Jurkat, Clone E6-1 (cell line): ENCODE data around the gene COX8A.

Experiments used
- DNase-seq: peaks from one replicate; pipeline ENCODE4 v3.0.0-alpha.2; 2011; ENCODE audit warnings: low read depth, low spot score
- H3K4me3 ChIP-seq: 2 replicates; pipeline ENCODE4 v1.5.1; 2011; ENCODE audit warnings: mild to moderate bottlenecking, low read length, control low read depth, moderate library complexity

Gene COX8A

DNA sequence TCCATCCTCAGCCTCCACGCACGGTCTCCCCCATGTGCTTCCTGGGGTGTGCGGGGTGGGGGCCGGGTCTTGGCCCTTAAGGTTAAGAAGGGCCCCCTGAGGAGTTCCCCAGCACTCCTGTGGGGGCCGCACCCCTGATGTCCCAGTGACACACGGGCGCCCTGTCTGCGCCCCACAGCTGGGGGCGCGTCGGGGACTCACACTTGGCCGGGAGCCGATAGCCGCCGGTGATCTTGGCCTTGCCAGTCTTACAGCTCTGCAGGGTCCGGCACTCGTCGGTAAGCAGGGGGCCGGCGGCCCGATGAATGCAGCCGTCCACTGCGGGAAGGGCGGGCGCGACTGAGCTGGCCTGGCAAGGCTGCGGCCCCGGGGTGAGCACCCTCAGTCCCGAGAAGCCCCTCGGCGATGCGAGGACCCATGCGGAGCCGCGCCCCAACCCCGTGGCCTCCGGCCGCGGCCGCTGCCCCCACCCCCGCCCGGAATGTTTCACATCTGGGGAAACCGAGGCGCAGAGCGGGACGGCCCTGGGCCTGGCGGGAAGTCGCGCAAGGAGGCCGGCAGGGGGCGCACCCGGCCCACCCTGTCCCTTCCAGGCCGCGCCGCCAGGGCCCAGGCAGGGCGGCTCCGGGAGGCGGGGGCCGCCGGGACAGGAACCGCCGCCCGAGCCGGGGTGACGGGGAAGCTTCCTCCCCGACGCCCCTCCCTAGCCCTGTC, 25.8 kb downstream of the COX8A start:
- no peak overlapping the region for H3K4me3 ChIP-seq
- no peak for DNase-seq

DNA sequence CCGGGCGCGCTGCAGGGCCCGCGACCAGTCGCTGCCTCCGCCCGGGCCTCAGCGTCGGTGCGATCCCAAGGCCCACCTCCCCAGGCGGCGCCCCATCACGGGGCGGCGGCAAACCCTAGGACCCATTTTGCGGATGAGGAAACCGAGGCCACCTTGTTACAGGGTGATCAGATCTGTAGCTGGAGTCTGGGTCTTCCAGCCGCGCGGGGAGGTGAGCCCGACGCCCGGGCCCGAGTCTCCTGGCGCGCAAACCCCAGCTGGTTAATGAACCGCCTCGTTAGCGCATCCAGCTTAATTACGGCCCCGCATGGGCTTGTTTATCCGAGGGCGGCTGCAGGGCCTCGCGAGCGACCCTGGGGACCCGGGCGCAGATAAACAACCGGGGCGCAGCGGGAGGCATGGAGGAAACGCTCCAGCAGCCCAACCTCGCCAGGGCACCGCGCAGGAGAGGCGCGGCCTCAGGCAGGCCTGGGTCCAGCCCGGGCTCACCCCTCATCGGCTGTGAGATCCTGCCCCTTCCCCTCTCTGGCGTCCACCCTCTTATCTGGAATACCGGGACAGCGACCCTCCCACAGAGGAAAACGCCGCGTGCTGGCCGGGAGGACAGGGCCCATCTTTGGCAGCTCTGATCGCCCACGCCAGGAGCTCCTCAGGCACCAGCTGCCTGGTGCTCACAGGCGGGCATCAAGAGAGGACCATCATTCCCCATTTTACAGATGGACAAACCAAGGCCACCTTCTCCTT, 26.5 kb downstream of the COX8A start:
- DNase-seq, result no peak
- H3K4me3 ChIP-seq, result no peak overlapping the region

DNA sequence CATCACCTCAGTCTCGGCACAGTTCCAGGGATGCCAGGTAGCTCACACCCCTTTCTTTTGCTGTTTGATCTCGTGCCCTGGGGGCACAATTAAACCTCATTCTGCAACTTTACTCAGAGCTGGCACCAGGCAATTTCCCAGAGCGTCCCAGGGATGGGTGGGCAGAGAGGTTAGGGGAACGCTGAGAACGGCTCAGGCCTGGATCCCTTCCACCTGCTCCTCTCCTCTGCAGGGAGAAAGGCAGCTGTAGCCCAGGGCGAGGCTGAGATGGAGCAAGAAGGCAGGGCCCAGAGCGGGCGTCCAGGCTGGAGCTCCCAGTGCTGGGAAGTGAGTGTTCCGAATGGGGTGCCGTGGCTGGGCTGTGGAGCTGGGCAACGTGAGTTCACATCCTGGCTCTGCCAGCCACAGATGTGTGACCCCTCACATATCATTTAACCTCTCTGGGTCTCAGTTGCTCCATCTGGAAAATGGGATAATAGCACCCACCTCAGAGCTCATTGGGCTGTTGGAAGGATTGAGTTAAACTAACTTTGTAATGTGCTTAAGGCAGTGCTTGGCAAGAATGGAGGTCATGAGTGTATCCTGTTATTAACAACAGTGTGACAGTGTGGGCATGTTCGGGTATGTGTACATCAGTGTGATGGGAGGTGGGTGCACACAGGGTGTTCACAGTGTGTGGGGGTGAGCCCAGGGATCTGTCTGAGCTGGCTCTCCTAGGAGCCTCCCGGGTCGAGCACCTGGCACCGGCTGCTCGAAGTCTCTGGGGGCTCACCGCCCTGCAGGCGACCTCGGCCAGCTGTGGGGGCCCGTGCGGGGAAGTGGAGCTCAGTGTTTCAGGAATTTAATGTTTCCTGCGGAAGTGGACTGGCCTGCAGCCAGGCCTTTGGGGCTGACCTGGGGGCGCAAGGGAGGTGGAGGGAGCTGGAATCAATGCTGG, 27.3 kb downstream of the COX8A start:
- DNase-seq, result no peak
- no peak overlapping the region for H3K4me3 ChIP-seq

DNA sequence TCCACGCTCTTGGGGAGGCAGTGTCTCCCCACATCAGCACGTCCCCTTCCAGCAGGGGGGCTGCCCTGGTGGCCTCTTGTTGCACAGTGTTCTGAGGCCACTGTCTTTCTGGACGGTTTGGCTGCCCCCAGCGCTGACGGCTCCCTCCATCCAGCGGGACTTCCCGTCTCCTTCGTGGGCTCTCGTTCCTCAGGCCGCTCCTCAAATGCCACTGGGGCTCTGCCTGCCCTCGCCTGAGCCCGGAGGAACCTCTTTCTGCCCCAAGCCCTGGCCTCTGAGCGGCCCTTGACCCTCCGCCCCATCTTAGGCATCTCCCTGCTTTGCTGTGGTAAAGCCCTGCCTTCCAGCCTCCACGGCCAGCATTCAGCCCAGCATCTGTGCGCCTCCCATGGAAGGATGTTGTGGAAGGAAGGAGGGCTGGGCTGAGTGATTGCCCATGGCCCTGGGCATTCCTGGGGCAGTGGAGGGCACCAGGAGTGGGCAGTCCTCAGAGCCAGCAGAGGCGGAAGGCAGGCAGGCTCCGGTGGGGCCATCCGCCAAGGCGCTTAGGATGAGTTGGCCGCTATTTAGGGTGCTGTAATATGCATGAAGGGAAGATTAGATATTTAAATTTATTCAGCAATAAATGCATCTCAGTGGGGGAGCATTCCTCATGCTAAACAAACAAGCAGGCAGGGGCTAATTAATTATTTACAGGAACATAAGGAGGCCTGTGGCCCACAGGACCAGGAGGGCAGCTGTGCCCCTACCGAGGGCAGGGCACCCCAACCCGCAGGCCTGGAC, 29.6 kb downstream of the COX8A start:
- H3K4me3 ChIP-seq, result no peak overlapping the region
- DNase-seq, result no peak

DNA sequence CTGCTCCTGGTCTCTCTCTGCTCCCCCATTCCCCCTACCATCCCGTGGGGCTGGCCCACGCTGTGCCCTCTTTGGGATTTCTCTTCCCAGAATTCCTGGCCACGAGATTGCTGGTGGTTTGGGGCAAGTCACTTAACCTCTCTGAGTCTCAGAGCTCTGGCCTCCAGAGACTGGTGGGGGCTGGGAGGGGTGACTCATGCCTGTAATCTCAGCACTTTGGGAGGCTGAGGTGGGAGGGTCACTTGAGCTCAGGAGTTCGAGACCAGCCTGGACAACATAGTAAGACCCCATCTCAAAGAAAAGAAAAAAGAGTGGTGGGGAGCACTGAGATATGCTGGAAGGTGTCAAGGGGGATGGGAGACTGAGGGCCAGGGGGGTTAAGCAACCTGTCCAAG, 30.2 kb downstream of the COX8A start:
- no peak overlapping the region for H3K4me3 ChIP-seq
- no peak for DNase-seq

DNA sequence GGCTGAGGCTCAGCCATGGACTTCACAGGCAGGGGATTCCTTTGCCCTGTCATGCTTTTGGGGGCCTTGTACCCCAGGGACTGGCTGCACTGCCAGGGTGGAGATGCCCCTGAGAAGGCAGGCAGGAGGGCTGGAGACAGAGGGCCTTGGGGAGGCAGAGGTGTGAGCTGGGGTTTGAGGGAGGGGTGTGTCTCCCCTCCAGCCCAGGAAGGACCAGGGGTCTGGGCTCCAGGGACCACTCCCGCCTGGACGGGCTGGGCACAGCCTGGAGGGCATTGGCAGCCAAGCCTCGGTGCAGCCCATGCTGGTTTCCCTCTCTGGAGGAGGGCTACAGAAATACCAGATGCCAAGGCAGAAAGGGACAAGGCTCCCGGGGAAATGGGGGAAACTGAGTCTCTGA, 31.3 kb downstream of the COX8A start:
- H3K4me3 ChIP-seq, result no peak overlapping the region
- no peak for DNase-seq

DNA sequence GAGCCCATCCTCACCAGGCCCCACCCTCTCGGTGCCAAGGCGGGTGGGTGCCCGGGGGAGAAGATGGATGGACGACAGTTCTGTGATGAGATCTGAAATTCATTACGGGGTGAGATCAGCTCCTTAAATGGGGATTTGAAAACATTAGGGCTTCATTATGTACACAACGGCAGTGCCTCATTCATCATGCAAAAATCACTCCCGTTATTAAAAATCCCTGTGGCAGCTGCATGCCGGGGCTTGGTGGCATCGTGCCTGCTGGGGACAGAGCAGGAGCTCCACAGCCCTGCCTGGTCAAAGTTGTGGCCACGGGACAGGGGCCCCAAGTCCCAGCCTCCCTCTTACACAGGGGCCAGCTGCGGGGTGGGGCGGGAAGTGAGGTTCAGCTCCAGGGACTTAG, 32.0 kb downstream of the COX8A start:
- DNase-seq, result no peak
- no peak overlapping the region for H3K4me3 ChIP-seq

DNA sequence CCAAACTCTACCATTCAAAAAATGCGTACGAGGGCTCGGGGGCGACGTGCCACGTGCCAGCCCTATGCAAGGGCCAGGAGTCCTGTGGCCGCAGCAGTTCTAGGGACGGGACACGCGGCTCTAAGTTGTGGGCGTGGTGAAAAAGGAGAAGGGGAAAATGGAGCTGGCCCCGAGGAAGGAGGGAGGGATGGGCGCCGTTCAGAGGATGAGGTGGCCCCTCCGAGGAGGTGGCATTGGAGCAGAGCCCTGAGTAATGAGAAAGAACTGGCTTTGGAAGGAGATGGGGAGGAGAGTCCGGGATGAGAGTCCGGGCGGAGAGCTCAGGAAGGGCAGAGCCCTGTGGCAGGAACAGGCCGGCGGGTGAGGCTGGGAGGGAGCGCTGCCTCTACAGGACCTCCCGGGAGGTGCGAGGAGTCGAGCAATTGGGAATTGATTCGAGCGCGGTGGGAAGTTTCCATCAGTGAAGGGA, 32.8 kb downstream of the COX8A start:
- DNase-seq, result no peak
- H3K4me3 ChIP-seq, result no peak overlapping the region

DNA sequence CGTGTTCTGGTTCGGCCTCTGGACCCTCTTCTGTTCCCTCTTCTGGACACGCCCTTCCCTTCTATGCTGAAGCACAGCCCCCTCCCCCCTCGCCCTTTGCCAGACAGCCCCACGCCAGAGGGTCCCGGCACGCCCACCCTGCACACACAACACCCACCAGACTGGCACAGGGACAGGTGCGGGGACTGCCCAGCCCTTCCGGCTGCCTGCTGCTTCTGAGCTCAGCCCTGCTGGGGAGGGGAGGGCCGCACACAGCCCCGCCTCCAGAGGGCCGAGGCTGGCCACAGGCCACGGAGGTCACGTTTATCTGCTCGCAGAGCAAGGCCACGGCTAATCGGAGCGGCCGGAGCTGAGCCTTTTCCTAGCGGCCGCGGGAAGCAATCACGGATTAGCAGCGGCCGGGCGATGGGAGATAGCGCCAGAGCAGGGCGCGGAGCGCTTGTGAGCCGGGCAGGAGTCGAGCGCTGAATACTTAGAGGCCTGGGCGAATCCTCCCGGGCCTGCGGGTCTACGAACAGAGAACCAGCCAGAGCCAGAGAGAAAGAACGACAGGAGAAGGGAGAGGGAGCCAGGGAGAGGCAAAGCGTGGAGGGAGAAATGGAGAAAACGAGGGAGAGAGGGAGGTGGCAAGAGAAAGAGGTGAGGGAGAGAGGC, 33.3 kb downstream of the COX8A start:
- DNase-seq, result no peak
- H3K4me3 ChIP-seq, result no peak overlapping the region

DNA sequence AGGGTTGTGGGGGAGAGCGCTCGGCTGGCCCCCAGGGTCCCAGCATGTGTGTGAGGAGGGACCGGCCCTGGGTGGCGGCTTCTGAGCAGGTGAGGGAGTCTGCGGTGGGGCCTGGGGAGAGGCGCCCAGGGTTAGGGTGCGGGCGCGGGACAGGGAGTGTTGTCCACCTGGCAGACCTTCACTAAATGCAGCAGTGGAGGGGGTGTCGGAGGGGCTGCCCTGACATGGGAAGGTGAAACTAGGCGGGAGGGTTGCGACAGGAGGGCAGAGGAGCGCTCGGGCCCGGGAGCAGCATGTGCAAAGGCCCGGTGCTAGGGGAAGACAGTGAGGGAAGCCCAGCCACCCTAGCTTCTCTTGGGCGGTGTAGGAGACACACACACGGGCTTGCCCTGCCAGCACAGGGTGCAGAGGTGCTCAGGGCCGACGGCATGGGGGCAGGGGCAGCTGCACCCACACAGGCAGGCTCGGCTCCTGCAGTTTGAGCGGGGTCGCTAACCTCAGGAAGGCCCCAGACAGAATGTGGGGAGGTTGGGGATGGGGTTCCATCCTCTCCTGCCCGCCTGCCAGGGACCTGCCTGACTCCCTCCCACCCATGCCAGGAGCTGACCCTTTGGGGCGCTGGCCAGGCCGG, 34.0 kb downstream of the COX8A start:
- no peak overlapping the region for H3K4me3 ChIP-seq

DNA sequence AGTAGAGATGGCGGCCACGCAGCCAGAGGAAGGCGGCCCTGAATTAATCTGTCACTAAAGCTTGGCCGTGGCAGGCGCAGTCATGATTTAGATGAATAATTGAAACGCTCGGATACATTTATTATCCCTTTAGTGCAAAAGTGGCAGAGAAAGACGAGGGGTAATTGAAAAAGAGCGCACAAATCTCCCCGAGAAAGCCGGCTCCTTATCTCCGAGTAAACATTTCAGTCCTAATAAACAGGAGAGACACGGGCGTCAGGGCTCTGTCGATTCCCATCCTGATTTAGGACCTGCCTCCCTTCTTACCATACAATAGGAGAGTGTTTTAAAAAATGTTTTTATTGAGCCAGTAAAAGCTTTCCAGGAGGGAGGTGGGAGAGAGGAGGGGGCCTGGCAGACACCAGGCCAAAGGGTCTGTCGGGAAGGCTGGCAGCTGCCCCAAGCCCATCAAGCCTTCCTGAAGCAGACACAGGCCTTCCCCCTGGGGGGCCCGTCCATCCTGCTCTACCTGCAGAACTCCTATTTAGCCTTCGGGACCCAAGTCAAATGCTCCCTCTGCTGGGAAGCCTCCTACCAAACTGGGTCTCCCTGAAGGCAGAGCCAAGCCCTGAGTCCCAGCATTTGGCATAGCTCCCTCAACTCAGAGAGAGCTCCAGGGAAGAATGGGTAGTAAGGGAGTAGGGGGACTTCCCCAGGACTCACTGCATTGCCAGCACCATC, 34.7 kb downstream of the COX8A start:
- no peak overlapping the region for H3K4me3 ChIP-seq
- DNase-seq, result no peak

More for the DNA sequence above, 34.0 kb downstream of the COX8A start:
- no peak for DNase-seq

DNA sequence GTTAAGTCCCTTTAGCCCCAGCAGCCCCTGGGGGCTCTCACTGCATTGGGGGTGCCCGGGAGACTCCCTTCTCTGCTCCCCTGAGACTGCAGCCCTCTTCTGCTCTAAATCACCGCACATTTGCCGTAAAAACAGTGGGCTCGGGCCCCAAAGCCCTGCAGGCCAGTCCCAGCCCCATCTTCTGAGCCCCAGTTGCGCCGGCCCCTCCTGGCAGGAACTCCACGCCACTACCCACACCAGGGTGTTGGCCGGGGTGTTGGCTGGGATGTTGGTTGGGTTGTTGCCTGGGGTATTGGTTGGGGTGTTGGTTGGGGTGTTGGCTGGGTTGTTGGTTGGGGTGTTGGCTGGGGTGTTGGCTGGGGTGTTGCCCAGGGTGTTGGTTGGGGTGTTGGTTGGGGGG, 35.3 kb downstream of the COX8A start:
- no peak overlapping the region for H3K4me3 ChIP-seq
- DNase-seq, result no peak

DNA sequence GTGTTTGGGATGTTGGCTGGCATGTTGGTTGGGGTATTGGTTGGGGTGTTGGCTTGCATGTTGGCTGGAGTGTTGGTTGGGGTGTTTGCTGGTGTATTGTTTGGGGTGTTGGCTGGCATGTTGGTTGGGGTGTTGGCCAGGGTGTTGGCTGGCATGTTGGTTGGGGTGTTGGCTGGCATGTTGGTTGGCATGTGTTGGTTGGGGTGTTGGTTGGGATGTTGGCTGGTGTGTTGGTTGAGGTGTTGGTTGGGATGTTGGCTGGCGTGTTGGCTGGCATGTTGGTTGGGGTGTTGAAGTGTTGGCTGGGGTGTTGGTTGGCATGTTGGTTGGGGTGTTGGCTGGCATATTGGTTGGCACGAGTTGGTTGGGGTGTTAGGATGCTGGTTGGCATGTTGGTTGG, 36.4 kb downstream of the COX8A start:
- no peak for DNase-seq
- no peak overlapping the region for H3K4me3 ChIP-seq

DNA sequence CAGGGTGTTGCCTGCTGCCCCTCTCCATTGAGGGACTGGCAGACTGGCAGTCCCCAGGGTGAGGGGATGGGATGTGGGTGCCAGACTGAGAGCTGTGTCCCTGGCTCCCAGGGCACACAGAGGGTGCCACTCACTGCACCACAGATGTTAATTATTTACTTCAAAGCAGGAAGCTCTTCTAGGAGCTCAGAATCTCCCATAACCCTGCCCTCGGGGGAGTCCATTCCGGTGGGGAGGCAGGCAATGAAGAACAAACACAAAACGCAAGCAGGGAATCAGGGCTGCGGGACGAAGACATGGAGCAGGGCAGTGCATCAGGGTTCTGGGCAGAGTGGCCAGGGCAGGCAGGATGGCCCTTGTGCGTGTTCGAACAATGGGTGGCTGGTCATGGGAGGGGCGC, 37.0 kb downstream of the COX8A start:
- DNase-seq, result no peak
- no peak overlapping the region for H3K4me3 ChIP-seq

DNA sequence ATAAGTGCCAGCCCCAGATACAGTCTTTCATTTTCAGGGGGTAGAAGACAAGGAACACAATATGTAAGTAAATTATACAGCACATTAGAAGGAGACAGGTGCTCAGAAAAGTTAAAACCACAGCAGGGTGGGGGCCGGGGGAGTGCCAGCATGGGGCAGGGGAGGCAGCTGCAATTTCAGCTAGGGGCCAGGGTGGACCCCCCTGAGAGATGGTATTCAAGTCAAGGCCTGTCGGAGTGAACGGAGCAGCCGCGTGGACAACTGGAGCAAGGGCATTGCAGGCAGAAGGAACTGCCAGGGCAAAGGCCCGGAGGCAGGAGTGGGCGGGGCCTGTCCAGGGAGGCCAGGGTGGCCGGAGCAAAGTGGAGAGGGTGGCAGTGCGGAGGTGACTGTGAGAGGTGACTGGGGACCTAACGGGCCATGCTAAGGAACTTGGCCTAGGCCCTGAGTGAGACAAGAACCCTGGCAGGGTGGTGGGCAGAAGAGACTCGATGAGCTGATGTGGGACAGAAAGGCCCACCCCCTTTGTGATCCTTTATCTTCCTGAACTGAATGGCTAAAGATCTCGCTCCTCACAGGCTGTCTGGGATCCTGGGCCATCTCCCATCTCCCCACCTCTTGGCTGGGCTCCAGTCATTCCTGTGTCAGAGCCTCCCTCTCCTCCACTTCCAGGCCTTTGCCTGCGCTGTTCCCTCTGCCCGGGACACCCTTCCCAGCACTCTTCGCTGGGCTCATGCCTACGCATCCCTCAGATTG, 38.9 kb downstream of the COX8A start:
- no peak overlapping the region for H3K4me3 ChIP-seq
- DNase-seq, result no peak

DNA sequence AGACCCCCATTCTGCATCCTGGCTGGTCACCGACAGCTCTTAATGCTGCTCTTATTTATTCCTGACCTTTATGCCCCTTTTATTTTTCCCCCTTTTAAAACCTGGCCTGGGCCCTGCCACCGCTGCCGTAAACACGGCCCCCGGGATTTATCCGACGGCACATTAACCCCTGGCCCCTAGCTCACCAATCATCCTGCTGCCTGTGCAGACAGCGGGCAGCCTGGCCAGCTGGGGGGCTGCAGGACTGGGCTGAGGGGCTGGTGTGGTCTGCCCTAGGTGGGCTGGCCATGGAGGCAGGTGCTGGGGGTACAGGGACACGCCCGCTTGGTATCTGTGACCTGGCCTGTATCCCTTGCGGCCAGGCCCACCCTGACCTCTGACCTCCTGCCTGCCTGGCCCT, 39.9 kb downstream of the COX8A start:
- no peak overlapping the region for H3K4me3 ChIP-seq
- no peak for DNase-seq

DNA sequence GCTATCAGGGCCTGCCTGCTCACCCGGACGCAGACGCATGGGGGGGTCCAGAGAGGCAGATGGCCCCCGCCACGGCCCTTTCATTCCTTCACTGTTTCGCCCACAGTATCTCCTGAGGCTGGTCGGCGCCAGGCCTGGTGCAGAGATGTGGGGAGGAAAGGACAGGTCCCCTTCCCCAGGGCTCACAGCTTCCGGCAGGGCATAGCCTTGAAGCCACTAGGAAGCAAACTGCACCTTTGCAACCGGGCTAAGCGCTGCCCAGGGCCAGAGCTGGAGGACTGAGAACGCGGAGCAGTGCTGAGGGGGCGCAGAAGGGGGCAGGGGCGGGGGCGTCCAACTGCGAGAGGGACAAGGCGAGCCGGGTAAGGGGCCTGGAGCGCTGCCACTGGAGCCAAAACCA, 41.1 kb downstream of the COX8A start:
- DNase-seq, result no peak
- no peak overlapping the region for H3K4me3 ChIP-seq
